ENCODE results near the gene RTL5. TPM values are rescaled to one million over a fixed set of nuclear protein-coding genes. Genes with fewer than 3 reads are reported as not detected.

Gene RTL5
- total and polyA plus RNA-seq, 2 experiments from 2014 or later, result 2.5 to 2.6 TPM

DNA sequence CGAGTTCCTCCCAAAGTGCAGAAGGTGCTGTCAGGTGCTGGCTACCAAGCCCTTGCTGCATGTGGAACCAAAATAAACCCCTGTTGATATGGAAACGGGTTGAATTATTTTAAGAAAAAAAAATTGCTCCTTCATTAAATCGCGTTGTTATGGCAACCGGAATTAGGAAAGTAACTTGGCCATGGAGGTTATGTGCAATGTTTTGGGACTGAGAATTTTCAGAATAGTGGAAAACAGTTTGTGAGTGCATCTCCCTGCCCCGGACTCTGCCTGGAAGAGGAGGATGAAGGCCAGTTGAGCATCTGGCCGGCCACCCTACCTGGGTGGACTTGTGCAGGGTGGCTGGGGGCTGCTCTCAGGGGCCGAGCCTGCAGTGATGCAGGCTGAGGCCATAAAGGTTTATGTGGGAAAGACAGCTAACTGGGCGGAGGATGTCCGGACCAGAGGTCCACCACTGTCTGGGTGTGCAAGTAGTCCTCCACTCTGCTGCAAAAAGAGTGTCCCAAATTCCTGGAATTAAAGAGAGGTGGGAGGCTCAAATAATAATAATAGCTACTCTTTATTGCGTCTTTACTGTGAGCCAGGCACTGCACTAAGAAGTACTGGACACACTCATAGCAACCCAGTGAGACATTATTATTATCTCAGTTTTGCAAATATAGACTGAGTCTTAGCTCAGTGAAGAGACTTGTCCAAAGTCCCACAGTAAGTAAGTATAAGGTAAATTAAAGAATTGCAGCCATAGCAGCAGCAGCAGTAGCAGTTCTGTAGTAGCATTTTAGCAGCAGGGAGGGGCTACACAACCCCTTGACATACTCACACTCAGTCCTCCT, 20.6 kb downstream of the RTL5 start:
- WGBS (ENCODE audit: low lambda C conversion rate, missing lambda C conversion rate), result 81% methylated on average over 11 of the region's 11 CpGs
- Histone ChIP-seq H4K20me1 (ENCODE audit: insufficient read depth, poor library complexity, severe bottlenecking) (no peaks in the 10 kb centered on the region), H2AFZ (no peak overlapping the region), H3K27me3 (no peaks in the 10 kb centered on the region), H3K4me2 (no peak overlapping the region), H3K9me2 (replicated peaks; ENCODE audit: insufficient read depth) (no peaks in the 10 kb centered on the region), H3K36me3 (replicated peaks; ENCODE audit: insufficient read depth, low read depth) (no peaks in the 10 kb centered on the region), H3K4me3 (no peak overlapping the region), H3K4me1 (ENCODE audit: insufficient read depth) (no peaks in the 10 kb centered on the region), H3K79me2 (no peaks in the 10 kb centered on the region), H3K9me3 (ENCODE audit: low read depth) (no peaks in the 10 kb centered on the region), H3K27ac (no peak overlapping the region)
- TF ChIP-seq, protein P1, sequence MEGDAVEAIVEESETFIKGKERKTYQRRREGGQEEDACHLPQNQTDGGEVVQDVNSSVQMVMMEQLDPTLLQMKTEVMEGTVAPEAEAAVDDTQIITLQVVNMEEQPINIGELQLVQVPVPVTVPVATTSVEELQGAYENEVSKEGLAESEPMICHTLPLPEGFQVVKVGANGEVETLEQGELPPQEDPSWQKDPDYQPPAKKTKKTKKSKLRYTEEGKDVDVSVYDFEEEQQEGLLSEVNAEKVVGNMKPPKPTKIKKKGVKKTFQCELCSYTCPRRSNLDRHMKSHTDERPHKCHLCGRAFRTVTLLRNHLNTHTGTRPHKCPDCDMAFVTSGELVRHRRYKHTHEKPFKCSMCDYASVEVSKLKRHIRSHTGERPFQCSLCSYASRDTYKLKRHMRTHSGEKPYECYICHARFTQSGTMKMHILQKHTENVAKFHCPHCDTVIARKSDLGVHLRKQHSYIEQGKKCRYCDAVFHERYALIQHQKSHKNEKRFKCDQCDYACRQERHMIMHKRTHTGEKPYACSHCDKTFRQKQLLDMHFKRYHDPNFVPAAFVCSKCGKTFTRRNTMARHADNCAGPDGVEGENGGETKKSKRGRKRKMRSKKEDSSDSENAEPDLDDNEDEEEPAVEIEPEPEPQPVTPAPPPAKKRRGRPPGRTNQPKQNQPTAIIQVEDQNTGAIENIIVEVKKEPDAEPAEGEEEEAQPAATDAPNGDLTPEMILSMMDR (IDR thresholded peaks at IDR 0.05; ENCODE audit: poor library complexity), result no peak
- no peak for TF ChIP-seq EZH2phosphoT487 (IDR thresholded peaks at IDR 0.05; ENCODE audit: low read depth, severe bottlenecking, unreplicated experiment)
- TF ChIP-seq EZH2 (IDR thresholded peaks at IDR 0.05; ENCODE audit: borderline replicate concordance), result no peak
- no peak for DNase-seq (ENCODE audit: low spot score)

DNA sequence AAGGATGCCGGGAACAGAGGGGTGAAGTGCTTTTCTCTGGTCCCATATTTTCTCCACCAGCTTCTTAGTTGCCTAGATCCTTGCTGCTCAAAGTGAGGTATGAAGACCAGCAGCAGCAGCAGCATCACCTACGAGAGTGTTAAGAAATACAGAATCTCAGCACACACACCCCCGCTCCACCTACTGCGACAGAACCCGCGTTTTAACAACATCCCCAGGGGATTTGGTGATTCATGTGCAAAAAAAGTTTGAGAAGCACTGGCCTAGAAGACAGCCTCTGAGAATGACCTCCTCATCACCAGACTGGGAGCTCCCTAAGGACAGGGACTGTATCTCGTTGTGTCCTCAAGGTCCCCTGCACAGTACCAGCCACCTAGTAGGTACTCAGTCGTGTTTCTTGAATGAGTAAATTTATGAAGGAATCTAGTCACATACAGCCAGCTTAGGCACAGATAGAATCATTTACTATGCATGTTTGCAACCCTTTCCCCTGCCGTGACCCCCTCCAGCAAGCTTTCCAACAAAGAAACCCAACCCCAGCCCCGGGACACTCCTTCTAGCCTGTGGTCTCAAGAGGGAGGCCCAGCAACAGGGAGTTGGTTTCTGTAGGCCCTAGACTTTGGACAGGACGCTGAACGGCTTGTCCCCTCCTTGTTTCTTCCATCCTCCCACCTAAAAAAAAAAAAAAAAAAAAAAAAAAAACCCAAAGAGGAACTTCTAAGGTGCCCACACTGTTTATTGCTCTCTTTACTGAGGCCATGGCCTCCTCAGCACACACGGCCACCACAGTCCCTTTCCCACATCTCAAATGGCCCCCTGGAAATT, 21.5 kb downstream of the RTL5 start:
- H3K9me2 ChIP-seq (replicated peaks; ENCODE audit: insufficient read depth), result no peaks in the 10 kb centered on the region
- TF ChIP-seq EZH2 (IDR thresholded peaks at IDR 0.05; ENCODE audit: borderline replicate concordance) (no peak), EZH2phosphoT487 (IDR thresholded peaks at IDR 0.05; ENCODE audit: low read depth, severe bottlenecking, unreplicated experiment) (no peak)
- TF ChIP-seq, protein P1 (IDR thresholded peaks at IDR 0.05; ENCODE audit: poor library complexity), result no peak
- H3K79me2 ChIP-seq, result no peaks in the 10 kb centered on the region
- H3K36me3 ChIP-seq (replicated peaks; ENCODE audit: insufficient read depth, low read depth), result no peaks in the 10 kb centered on the region
- no peak overlapping the region for H3K4me2 ChIP-seq
- H2AFZ ChIP-seq, result no peak overlapping the region
- 67% methylated on average over 13 of the region's 13 CpGs for WGBS (ENCODE audit: low lambda C conversion rate, missing lambda C conversion rate)
- H3K27ac ChIP-seq, result no peak overlapping the region
- H3K27me3 ChIP-seq, result no peaks in the 10 kb centered on the region
- no peak overlapping the region for H3K4me3 ChIP-seq
- no peaks in the 10 kb centered on the region for H3K9me3 ChIP-seq (ENCODE audit: low read depth)
- no peak for DNase-seq (ENCODE audit: low spot score)
- H3K4me1 ChIP-seq (ENCODE audit: insufficient read depth), result no peaks in the 10 kb centered on the region
- no peaks in the 10 kb centered on the region for H4K20me1 ChIP-seq (ENCODE audit: insufficient read depth, poor library complexity, severe bottlenecking)

DNA sequence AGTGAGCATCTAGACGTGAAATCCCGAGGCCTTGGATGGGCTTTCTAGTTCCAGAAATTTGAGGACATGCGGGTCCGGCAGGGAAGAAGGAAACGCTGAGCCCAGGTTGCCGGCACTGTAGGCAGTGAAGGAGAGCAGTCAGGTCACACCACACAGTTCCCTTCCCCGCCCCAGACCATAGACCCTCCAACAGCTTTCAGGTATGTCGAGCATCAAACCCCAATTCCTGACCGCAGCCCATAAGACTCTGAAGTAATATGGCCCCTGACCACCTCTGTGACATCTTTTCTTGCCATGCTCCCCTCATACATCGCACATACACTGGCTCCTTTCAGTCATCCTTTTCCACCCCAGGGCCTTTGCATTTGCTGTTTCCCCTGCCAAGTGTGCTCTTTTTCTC, 23.0 kb downstream of the RTL5 start:
- Histone ChIP-seq H3K4me2 (no peak overlapping the region), H3K36me3 (replicated peaks; ENCODE audit: insufficient read depth, low read depth) (no peaks in the 10 kb centered on the region), H3K9me3 (ENCODE audit: low read depth) (no peaks in the 10 kb centered on the region), H3K4me3 (no peak overlapping the region), H3K27me3 (no peaks in the 10 kb centered on the region), H3K9me2 (replicated peaks; ENCODE audit: insufficient read depth) (no peaks in the 10 kb centered on the region), H2AFZ (no peak overlapping the region), H3K79me2 (no peaks in the 10 kb centered on the region), H3K27ac (no peak overlapping the region), H3K4me1 (ENCODE audit: insufficient read depth) (no peaks in the 10 kb centered on the region), H4K20me1 (ENCODE audit: insufficient read depth, poor library complexity, severe bottlenecking) (no peaks in the 10 kb centered on the region)
- 95% methylated on average over 10 of the region's 10 CpGs for WGBS (ENCODE audit: low lambda C conversion rate, missing lambda C conversion rate)
- TF ChIP-seq EZH2 (IDR thresholded peaks at IDR 0.05; ENCODE audit: borderline replicate concordance) (no peak), EZH2phosphoT487 (IDR thresholded peaks at IDR 0.05; ENCODE audit: low read depth, severe bottlenecking, unreplicated experiment) (no peak)
- TF ChIP-seq, protein P1 (IDR thresholded peaks at IDR 0.05; ENCODE audit: poor library complexity), result no peak
- DNase-seq (ENCODE audit: low spot score), result no peak
